GM13977 (cell line): ENCODE results near the gene SCMH1.
A peak's percentile ranks its signal among the peaks of the same experiment; 100 is the strongest.

Experiments
- DNase-seq: peaks from one replicate; pipeline ENCODE4 v3.0.0; 2012; ENCODE audit warnings: low spot score
- CTCF ChIP-seq: IDR thresholded peaks from 2 replicates; pipeline ENCODE4 v1.5.1; 2012; ENCODE audit warnings: mild to moderate bottlenecking, control low read depth; ENCODE audit not compliant: insufficient read depth; ENCODE audit errors: extremely low read depth, missing control alignments
- in situ Hi-C: fragments of 300-500 bp; cut with MboI; formaldehyde crosslinking; loops from one replicate; pipeline ENCODE4 v1.12.0; 2022; ENCODE audit warnings: low sequenced_read_pairs, low pct_unique_long_range_greater_than_20kb, mixed read lengths, inconsistent platforms; ENCODE audit not compliant: unreplicated experiment

Gene SCMH1

DNA sequence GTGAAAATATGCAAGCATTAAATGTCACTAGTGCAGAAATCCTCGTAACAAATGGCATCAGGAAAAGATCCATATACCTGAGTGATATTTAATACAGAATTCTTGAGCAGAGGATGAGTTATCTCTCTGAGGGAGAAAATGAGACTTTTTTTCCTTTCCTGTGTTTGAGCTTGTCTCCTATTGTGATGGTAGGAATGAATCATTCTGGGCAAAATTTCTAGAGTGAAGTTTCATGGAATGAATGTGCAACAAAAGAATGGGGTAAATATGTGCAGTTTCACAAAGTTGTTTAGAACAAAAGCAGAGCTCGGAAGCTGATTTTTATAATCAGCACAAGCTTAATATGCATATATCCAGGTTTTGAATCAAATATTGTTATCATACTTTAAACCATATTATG lies 258.0 kb downstream of the SCMH1 start:
- in situ Hi-C loops = no loop called here
- no peak for DNase-seq
- no peak for TF ChIP-seq CTCF

GRCh38 chr1:40983286-40983685 lies 258.8 kb downstream of the SCMH1 start:
- in situ Hi-C loops = no loop called here
- DNase-seq = no peak
- no peak for TF ChIP-seq CTCF

- TF ChIP-seq CTCF = no peak
- in situ Hi-C loops = no loop called here
- no peak for DNase-seq
Observed at GRCh38 chr1:40982721-40983120, 259.4 kb downstream of the SCMH1 start.

- DNase-seq = no peak
- in situ Hi-C loops = no loop called here
- no peak for TF ChIP-seq CTCF
Observed at GRCh38 chr1:40981691-40982448, 260.2 kb downstream of the SCMH1 start.

- in situ Hi-C loops = no loop called here
- no peak for TF ChIP-seq CTCF
- DNase-seq = peak; percentile 50
Observed at GRCh38 chr1:40980453-40981121, 261.5 kb downstream of the SCMH1 start.

- TF ChIP-seq CTCF = no peak
- in situ Hi-C loops = no loop called here
- no peak for DNase-seq
Observed at GRCh38 chr1:40980068-40980452, 262.0 kb downstream of the SCMH1 start.
